Fibroblast of the aortic adventitia (primary cell): Measurements from ENCODE around the gene ETFA. TPM values are rescaled to one million over a fixed set of nuclear protein-coding genes. Genes with fewer than 3 reads are reported as not detected.

ENCODE experiments used
- DNase-seq: peaks from one replicate; pipeline ENCODE4 v3.0.0-alpha.2; 2010; ENCODE audit warnings: low read depth
- H3K4me3 ChIP-seq: 2 replicates; pipeline ENCODE4 v1.5.1; 2011; ENCODE audit warnings: low read depth, mild to moderate bottlenecking, control low read depth, low read length, moderate library complexity
- total RNA-seq: library from RNA; depleted of rRNA; stranded (reverse); fragments of >200 nt; gene quantifications from 2 replicates; pipeline ENCODE4 v1.2.3, GENCODE V29; 2012; ENCODE audit warnings: low replicate concordance
- TF ChIP-seq, protein P1 (sequence below): IDR thresholded peaks from 2 replicates; pipeline ENCODE4 v1.5.1; 2011; ENCODE audit warnings: mild to moderate bottlenecking, low read length, control low read depth, inconsistent platforms; ENCODE audit not compliant: insufficient read depth

The ETFA gene
- total RNA-seq, 1 donor: 87.8 TPM

DNA sequence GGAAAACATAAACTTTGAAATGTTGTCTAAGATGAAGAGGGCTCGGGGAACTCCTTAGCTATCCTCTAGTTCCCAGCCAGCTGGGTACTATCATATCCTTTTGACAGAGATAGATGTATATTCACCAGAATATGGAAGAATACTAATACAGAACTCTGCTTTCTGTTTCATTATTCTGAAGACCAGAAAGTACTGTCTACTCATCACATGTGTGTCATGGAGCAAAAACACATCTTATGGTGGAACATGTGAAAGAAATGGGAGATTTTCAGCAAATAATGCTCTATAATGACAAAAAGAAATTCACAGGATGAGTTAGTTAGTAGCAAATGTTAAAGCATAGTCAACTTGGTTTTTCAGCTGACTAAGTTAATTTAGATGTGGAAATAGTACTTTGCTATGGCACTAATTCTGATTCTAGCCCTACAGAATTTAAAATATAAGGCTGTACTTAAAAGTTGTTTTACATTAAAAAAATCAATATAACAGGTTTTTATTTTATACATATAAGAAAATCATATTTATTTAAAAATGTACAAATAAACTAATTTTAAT lies 41.8 kb upstream of the ETFA start:
- no peak for DNase-seq
- TF ChIP-seq, protein P1, sequence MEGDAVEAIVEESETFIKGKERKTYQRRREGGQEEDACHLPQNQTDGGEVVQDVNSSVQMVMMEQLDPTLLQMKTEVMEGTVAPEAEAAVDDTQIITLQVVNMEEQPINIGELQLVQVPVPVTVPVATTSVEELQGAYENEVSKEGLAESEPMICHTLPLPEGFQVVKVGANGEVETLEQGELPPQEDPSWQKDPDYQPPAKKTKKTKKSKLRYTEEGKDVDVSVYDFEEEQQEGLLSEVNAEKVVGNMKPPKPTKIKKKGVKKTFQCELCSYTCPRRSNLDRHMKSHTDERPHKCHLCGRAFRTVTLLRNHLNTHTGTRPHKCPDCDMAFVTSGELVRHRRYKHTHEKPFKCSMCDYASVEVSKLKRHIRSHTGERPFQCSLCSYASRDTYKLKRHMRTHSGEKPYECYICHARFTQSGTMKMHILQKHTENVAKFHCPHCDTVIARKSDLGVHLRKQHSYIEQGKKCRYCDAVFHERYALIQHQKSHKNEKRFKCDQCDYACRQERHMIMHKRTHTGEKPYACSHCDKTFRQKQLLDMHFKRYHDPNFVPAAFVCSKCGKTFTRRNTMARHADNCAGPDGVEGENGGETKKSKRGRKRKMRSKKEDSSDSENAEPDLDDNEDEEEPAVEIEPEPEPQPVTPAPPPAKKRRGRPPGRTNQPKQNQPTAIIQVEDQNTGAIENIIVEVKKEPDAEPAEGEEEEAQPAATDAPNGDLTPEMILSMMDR: no peak
- no peak overlapping the region for H3K4me3 ChIP-seq

DNA sequence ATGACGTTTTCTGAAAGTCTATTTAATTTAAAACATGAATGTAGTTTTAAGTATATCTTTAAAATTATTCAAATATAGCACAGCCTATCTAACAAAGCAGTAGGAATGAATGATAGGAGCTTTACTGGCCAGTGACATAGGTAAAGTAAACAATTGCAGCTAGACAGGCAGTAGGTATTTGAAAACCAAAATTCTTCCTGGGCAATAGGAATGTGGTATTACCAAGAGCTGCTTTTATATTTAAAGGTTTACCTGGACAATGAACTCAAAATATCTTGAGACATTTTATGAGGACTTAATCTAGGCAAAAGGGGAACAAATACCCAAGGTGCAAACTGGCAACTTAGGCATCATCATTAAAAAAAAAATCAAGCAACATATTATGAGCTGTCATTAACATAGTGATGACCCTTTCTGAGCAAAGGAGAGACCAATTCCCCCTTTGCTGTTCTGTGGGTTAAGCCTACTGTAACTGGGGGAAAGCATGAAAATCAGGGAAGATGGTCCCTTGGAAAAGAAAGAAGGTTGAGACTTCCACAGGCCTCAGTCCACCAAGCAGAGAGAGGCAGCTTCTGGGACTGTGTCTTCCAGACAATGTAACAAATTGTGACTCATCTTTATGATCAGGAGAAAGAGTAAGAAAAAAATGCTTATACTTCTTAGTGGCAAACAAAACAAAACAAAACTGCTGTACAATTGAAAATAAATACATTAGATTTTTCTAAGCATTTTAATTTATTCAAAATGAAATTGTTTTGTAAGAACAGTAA lies 38.2 kb upstream of the ETFA start:
- TF ChIP-seq, protein P1: no peak
- DNase-seq: no peak
- H3K4me3 ChIP-seq: no peak overlapping the region

DNA sequence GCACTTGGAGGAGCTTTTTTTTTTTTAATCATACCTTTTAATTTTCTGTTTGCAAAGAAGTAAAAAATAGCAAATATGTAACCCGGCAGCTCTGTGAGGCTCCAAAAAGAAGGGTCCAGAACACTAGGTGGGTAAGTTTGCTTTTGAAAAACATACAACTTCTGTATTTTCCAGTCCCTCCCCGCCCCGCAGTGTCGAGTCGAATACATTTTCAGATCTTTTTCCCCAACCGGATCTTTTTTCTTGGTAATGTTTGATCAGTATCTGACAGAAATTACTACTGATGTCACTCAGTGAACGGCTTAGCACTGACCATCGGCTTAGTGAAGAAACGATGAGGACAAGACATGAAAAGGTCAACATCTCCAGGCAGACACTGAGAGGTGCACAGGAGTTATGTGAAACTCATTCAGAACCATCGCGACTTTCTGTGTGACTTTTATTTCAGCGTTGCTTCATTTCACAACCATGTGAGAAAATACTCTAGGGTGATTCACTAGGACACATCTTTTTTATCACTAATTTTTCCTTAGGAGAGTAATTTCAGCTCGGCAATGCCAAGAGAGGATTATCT lies 36.3 kb upstream of the ETFA start:
- DNase-seq: no peak

DNA sequence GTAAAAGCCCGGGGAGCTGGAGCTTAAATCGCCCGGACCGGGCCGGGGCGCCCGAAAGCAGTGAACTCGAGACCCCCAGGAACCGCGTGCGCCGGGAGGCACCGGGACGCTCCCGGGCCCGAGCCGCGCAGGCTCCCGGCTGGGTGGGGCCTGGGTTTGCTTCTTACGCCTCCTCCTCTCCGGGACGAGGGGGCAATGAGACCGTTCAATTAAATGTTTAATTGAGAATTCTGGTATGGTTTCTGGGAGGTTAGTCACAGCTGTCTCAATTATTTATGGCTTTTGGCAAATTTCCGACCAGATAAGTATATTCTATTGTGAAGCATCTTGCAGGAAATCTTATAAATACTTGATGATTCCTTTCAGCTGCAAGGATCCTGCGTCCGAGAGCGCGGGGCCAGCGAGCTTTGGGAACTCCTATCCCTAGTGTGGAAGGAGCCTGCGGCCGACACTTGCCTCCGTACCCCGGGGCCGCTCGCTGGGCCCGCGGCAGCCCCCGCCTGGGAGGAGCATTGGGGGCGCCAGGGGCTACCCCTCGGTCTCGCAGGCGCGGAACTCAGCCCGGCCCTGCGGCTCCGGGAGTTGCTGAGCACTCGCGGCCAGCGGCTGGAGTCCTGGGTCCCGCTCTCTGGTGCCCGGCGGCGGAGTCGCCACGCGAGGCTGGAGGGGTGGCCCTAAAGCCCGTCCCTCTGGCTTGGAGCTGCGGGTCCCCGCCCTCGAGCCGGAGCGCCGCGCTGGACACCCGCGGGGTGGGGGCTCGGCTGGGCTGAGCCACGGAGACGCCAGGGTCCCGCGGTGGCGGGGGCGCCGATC lies 35.6 kb upstream of the ETFA start:
- peak overlapping the region; percentile 50 for H3K4me3 ChIP-seq
- peak; percentile 51 for DNase-seq
- TF ChIP-seq, protein P1: no peak

More for the DNA sequence above, 36.3 kb upstream of the ETFA start:
- TF ChIP-seq, protein P1: no peak
- H3K4me3 ChIP-seq: no peak overlapping the region

DNA sequence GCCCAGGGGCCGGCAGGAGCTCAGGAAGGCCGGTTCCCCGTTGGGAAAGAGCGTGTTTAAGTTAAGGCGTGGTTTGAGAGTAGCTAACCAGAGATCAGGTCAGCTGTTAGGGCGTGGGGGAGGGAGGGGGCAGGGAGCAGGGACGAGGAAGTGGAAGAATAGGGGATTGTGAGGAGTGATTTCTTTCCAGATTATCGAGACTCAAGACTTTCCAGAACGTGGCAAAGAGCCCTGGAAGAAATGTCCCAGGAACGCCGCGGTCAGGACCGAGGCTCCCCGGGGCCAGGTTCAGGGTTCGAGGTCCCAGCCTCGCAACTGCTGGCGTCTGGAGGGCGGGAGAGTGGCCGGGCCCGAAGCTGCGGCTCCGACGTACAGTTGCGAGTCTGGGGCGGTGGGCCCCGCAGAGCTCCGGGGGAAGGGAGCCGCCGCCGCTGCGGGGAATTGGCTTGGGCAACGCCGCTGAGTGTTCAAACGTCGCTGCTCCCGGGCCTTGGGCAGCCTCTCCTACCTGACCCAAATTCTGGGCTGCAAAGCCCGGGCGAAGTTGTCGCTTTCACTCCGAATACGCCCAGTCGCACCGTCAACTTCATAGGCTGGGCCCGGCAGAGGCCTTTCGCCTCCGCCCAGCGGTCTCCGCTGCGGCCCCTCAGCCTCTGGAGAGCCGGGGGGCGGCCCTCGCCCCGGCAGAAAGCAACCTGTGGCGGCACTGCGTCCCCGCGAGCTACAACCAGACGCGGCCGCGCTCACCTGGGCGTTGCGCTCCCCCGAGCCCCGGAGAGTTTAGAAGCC lies 34.8 kb upstream of the ETFA start:
- DNase-seq: no peak
- H3K4me3 ChIP-seq: peak overlapping the region; percentile 50

DNA sequence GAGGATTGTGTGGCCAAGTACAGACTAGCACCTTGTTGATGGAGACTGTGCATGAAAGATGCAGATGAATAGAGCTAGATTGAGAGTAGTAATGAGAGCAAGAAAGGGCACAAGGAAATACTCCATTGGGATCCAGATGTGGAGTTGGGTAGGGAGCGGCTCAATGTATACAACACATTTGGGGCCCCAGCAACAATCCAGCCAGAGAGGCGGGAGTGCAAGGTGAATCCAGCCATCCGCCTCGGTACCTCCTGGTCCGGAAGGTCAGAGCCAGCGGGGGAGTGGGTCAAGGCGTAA lies 34.3 kb upstream of the ETFA start:
- TF ChIP-seq, protein P1: no peak
- no peak overlapping the region for H3K4me3 ChIP-seq

More for the DNA sequence above, 34.8 kb upstream of the ETFA start:
- TF ChIP-seq, protein P1: no peak

More for the DNA sequence above, 34.3 kb upstream of the ETFA start:
- no peak for DNase-seq
